GM21447 (cell line): Measurements from ENCODE around the gene ELAPOR2.
"Not testable (repeated sequence)": the region's sequence is repeated elsewhere in the genome, so short reads cannot be mapped to it uniquely, and the experiment has no call there.

Source experiments
- ATAC-seq: cut with Tn5 transposase; IDR thresholded peaks from one replicate; pipeline ENCODE4 v1.9.1; 2021; ENCODE audit not compliant: unreplicated experiment

Gene ELAPOR2

DNA sequence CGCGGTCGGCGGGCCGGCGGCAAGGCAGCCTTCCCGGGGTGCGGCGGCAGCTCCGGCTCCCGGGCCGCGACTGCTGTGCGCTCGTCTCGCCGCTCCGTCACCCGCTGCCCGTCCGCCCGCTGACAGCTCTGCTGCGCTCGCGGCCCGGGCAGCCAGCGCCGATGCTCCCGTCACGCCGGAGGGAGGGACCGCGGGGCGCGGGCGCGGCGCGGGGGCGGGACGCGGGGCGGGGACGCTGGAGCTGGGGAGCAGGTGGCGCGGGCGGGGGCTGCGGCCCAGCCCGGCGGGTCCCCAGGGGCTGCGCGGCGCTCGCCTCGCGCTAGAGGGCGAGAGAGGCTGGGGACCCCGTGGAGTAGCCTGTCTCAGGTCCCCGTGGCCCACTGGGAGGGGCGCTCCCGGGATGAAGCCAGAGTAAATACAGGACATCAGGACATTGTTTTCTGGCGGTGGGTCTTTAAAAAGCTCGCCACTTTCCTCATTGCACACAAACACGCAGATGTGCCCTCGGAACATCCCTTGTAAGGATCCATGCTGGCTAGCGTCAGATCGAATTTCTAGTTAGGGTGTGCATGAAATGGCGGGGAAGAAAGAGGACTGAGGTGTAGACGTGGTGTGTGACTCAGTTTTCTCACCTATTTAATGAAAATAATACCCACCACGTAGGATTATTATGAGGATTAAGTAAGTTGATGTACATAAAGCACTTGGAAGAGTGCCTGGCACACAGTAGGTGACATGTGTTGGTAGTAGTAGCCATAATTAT lies at the start of gene ELAPOR2:
TSS of gene ELAPOR2 (minus strand) at position 130 of the 763 bp plus-strand sequence. CDS start 141 bp downstream, outside the sequence.
- peak; percentile 92 for ATAC-seq

DNA sequence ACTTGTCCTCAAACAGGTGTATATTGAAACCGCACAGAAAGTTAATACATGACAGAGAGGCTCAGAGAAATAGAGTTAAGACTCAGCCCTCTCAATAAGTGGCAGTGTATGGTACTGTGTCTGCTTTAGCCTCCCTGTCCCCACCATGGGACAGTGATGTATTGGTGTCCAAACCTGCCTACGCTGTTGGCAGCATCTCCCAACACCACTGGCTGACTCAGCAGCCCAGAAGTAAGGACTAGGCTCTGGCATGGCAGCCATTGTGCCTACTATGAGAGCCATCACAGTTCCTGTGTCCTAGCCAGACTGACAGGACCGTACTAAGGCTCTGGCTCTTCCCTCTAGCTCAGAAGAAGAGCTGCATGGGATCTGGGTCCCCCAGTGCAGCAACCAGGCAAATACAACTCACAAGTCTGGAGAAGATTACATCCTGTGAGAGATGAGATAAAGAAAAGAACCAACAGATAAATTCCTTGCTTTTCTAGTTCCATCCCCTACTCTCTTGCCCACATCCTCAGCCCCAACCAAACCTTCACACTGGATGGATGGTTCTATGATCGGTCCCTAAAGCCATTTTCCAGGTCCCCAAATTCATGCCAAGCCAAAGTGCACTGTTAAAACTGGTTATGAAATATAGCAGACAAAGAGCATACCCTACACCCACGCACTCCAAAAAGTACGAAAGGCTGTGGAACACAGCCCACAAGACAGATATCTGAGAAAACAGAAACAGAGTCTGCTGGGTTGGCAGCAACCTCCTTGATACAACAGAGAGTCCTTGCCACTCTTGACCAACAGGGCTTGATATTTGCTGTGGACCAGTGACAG lies 48.7 kb upstream of the ELAPOR2 start:
- no peak for ATAC-seq

DNA sequence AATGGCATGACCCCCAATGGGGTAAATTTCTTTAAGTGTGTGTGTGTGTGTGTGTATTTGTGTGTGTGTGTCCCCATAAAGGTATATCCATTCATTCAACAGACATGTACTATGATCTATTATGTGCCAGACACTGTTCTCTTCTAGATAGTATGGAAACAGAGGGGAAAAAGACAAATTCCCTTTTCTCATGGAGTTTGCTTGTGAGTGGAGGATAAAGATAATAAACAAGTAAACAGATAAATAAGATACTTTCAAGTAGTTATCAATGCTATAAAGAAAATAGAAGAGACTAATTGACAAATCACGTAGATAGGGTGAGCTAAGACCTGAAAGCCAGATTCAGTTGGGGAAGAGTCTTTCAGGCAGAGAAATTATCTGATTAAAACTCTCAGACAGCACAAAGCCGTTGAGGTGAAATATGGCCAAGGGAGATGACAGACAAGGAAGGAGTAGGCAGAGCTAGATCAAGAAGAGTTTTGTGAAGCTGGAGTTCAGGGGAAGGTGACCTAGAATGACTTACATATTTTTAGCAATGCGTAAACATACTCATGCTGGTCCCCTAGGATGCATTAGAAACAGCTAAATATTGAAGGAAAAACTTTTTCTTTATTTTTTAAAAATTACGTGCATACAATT lies 47.6 kb upstream of the ELAPOR2 start:
- ATAC-seq = no peak

GRCh38 chr7:87105401-87105800 lies 45.9 kb upstream of the ELAPOR2 start:
- no peak for ATAC-seq

GRCh38 chr7:87100326-87100725 lies 40.9 kb upstream of the ELAPOR2 start:
- ATAC-seq = no peak

GRCh38 chr7:87097375-87097774 lies 37.9 kb upstream of the ELAPOR2 start:
- not testable (repeated sequence) for ATAC-seq

DNA sequence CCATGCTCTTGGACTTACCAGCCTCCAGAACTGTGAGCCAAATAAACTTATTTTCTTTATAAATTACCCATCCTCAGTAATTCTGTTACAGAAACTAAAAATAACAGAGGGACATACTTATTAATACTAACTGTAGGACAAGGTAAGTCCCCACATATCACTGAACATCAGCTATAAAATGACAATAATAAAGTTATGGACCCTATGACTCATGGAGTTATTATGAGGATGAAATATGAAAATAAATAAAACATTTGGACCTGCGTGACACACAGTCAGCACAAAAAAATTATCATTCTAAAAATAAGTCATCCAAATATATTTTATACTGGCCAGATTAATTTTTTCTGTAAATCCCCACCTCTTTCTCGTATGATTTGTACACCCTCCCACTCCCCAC lies 34.9 kb upstream of the ELAPOR2 start:
- ATAC-seq = no peak

DNA sequence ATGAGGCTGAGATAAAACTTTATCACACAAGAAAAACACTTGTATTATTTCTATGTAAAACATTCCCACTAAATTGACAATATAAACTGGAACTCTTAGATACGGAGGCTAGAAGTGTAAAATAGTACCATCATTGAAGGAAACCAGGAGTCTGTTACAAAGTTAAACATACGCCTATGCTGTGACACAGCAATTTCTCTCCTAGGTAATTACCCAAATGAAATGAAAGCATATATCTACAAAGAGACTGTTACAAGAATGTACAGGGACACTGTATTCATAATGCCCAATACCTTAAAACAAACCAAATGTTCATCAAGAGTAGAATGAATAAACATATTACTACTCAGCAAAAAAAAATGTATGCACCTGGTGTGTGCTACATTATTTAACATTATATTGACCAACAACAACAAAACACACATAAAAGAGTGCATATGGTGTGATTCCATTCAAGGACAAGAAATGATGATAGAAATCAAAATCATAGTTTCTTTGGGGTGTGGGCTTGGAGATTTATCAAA lies 33.2 kb upstream of the ELAPOR2 start:
- no peak for ATAC-seq

- no peak for ATAC-seq
These were observed 32.1 kb upstream of the ELAPOR2 start for GRCh38 chr7:87091487-87092066.

DNA sequence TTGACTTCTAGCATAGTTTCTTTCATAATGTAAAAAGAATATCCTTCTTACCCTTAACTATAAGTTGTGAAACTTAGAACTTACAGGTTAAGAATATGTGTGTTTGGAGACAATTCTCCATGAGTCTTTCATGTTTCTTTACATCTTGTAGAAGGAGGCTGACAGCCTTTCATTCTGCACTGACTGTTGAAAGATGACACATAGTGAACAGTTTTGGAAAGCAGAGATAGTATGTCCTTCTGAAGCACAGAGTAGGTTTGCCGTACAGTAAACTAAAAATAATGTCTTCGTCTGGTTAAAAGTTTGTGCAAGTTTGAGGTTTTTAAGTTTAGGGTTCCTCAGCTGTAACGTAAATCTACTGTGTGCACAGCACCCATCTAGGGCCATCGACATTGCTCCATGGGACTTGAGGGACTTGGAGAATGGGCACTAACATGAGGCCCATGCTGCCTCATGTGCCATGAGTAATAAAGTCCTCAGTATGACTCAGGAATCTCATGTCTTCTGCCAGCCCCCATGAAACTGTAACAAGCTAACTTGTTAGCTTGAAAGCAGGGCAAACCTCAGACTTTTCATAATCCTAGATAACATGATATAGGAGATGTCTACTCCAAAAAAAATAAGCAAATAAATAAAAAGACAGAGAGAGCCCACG lies 24.5 kb upstream of the ELAPOR2 start:
- ATAC-seq = no peak

DNA sequence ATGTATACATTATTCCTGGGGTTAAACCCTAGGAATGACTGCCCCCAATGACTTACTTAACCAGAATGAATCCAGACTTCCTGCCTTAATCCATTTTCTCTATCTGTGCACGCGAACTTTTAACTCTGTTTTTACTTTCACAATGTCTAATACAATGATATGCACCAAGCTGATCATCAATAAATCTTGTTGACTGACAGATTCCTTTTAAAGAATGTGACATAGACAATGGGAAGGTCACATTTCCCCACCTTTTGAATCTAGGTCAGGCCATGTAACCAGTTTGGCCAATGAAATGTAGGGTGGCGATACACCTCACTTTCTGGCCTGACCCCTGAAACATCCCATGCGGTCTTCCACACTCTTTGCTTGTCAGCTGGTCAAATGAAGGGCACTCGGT lies 23.2 kb upstream of the ELAPOR2 start:
- no peak for ATAC-seq

- peak; percentile 73 for ATAC-seq
These were observed 16.4 kb upstream of the ELAPOR2 start for GRCh38 chr7:87075671-87076404.

DNA sequence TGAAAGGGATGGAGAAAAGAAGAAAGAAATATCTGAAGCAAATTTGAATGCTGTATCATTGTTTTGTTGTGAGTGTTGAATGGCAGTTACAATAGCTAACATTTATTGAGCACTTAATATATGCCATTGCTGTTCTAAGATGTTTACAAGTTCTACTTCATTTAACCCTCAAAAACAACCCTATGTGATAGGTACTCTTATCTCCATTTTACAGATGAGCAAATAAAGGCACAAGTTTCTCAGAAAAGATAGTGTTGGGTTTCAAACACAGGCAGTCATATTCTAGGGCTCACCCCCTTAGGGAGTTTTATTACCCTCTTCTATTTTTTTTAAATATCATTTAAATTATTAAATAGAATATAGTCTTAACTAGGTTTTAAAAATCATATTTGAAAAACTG lies 8.3 kb upstream of the ELAPOR2 start:
- ATAC-seq = no peak

DNA sequence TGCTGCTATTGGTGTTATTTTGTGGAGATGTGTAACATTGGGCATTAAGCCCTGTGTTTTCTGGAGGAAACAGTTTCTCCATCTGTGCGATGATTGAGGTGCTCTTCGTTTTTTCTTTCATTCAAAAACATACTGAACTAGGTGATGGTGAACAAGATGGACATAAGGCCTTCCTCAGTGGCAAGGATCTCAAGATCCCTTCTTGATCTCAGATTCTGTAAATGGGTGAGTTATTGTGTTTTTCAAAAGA lies 759 bp upstream of the ELAPOR2 start:
- no peak for ATAC-seq

- peak; percentile 42 for ATAC-seq
These were observed 520 bp downstream of the ELAPOR2 start for GRCh38 chr7:87058744-87059524.

GRCh38 chr7:87057210-87057609 lies 2.2 kb downstream of the ELAPOR2 start:
- no peak for ATAC-seq

DNA sequence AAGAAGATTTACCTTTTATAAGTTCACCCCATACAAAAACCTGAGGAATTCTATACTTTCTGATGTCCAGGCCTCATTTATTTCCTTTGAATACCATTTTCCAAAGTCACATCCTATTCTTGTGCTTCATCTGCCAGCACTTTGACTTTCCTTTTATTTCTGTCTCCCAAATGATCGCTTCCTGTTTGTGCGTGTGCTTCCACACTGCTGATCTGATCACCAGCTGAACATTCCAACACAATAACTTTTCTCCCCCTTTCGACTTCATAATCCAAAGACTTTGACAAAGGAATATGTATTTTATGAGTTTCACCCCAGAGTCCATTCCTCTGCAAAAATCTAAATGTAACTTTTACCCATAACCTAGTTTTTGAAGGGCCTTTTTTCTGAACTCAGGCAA lies 3.1 kb downstream of the ELAPOR2 start:
- ATAC-seq = no peak

- ATAC-seq = no peak
These were observed 10.6 kb downstream of the ELAPOR2 start for GRCh38 chr7:87048839-87049238.

GRCh38 chr7:87046456-87046855 lies 13.0 kb downstream of the ELAPOR2 start:
- no peak for ATAC-seq
